AG04450 (cell line): ENCODE data around the gene EPB41L2. TPM values are rescaled to one million over a fixed set of nuclear protein-coding genes. Genes with fewer than 3 reads are reported as not detected.

Experiments
- CTCF ChIA-PET: fragments of 300-600, 350-600 bp; formaldehyde crosslinking; extraction: SDS; loops from one replicate; lab custom pipeline; 2022; ENCODE audit warnings: antibody characterized with exemption, inconsistent platforms; lab: Charles Lee
- POLR2A ChIA-PET: fragments of 350-600 bp; formaldehyde crosslinking; extraction: SDS; loops from one replicate; lab custom pipeline; 2021; ENCODE audit warnings: antibody characterized with exemption, inconsistent platforms; lab: Yijun Ruan, JAX
- DNase-seq: peaks from one replicate; pipeline ENCODE4 v3.0.0-alpha.2; 2011; ENCODE audit warnings: low read depth, low spot score
- H3K27ac ChIP-seq: one replicate; pipeline ENCODE4 v1.5.1; 2012; ENCODE audit warnings: low read depth, low read length, control low read depth
- H3K27me3 ChIP-seq: one replicate; pipeline ENCODE4 v1.6.0; 2012; ENCODE audit warnings: low read length; ENCODE audit not compliant: control insufficient read depth, insufficient read depth
- H3K4me3 ChIP-seq: 2 replicates; pipeline ENCODE4 v1.5.1; 2011; ENCODE audit warnings: mild to moderate bottlenecking, low read depth, low read length, control low read depth
- H3K9me3 ChIP-seq: 2 replicates; pipeline ENCODE4 v1.5.1; 2012; ENCODE audit warnings: low read length; ENCODE audit not compliant: control insufficient read depth, insufficient read depth
- polyA plus RNA-seq: library from polyadenylated mRNA; depleted of rRNA; stranded (reverse); fragments of >200 nt; gene quantifications from 2 replicates; pipeline ENCODE4 v1.2.3, GENCODE V29; 2011
- TF ChIP-seq, protein P1 (sequence below): IDR thresholded peaks from 2 replicates; pipeline ENCODE4 v1.5.1; 2011; ENCODE audit warnings: low read depth, low read length, control low read depth, inconsistent platforms

The EPB41L2 gene
- polyA plus RNA-seq, 1 experiment = 165 TPM

- no peaks in the 10 kb centered on the region for H3K27me3 ChIP-seq
- no peak for DNase-seq
- no peak overlapping the region for H3K27ac ChIP-seq
- peaks cover 6% of the 10 kb centered on the region for H3K9me3 ChIP-seq
- CTCF ChIA-PET = interaction anchor here (0.6 to 0.7 kb wide), 2 partner anchors 198 to 355 kb away, joined by 3 read pairs; no protein-coding TSS in a partner anchor
- H3K4me3 ChIP-seq = no peak overlapping the region
- POLR2A ChIA-PET = no interaction called here
- TF ChIP-seq, protein P1, sequence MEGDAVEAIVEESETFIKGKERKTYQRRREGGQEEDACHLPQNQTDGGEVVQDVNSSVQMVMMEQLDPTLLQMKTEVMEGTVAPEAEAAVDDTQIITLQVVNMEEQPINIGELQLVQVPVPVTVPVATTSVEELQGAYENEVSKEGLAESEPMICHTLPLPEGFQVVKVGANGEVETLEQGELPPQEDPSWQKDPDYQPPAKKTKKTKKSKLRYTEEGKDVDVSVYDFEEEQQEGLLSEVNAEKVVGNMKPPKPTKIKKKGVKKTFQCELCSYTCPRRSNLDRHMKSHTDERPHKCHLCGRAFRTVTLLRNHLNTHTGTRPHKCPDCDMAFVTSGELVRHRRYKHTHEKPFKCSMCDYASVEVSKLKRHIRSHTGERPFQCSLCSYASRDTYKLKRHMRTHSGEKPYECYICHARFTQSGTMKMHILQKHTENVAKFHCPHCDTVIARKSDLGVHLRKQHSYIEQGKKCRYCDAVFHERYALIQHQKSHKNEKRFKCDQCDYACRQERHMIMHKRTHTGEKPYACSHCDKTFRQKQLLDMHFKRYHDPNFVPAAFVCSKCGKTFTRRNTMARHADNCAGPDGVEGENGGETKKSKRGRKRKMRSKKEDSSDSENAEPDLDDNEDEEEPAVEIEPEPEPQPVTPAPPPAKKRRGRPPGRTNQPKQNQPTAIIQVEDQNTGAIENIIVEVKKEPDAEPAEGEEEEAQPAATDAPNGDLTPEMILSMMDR = no peak
Observed at GRCh38 chr6:131083687-131084086, 20.6 kb upstream of the EPB41L2 start.

- POLR2A ChIA-PET = no interaction called here
- TF ChIP-seq, protein P1 = no peak
- peaks cover 6% of the 10 kb centered on the region for H3K9me3 ChIP-seq
- H3K27me3 ChIP-seq = no peaks in the 10 kb centered on the region
- CTCF ChIA-PET = interaction anchor here (0.6 kb wide), 1 partner anchor 9 kb away, joined by 3 read pairs; no protein-coding TSS in a partner anchor
- H3K4me3 ChIP-seq = no peak overlapping the region
- no peak overlapping the region for H3K27ac ChIP-seq
- no peak for DNase-seq
Observed at GRCh38 chr6:131082335-131082734, 19.3 kb upstream of the EPB41L2 start.

- CTCF ChIA-PET = no interaction called here
Observed at GRCh38 chr6:131080084-131080483, 17.0 kb upstream of the EPB41L2 start.

GRCh38 chr6:131073577-131073976 lies 10.5 kb upstream of the EPB41L2 start:
- ChIA-PET POLR2A (no interaction called here), CTCF (no interaction called here)
- no peak for DNase-seq
- no peaks in the 10 kb centered on the region for H3K9me3 ChIP-seq
- H3K27me3 ChIP-seq = no peaks in the 10 kb centered on the region
- H3K4me3 ChIP-seq = no peak overlapping the region
- H3K27ac ChIP-seq = no peak overlapping the region
- TF ChIP-seq, protein P1 = no peak

More at GRCh38 chr6:131080084-131080483, 17.0 kb upstream of the EPB41L2 start:
- Histone ChIP-seq H3K9me3 (no peaks in the 10 kb centered on the region), H3K27ac (no peak overlapping the region), H3K27me3 (no peaks in the 10 kb centered on the region), H3K4me3 (no peak overlapping the region)
- POLR2A ChIA-PET = interaction anchor here (0.7 kb wide), 1 partner anchor 380 kb away, joined by 5 read pairs; no protein-coding TSS in a partner anchor
- no peak for DNase-seq
- TF ChIP-seq, protein P1 = no peak

DNA sequence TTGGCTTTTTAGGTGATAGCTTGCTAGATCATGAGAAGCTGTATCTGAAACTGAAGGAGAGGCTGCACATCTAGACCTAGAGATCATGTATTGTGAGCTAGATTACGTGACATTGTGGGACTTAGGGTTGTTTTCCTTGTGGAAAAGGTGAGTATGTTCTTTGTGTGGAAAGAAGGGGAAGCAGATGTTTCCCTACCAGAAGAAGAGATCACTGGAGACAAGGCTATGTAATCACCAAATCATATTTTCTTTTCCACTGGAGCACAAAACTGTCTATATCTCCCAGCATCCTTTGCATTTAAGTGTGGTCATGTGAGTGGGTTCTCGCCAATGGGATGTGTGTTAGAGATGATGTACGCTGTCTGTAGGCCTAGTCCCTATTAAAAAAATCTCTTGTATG lies 7.0 kb upstream of the EPB41L2 start:
- TF ChIP-seq, protein P1 = no peak
- no peak overlapping the region for H3K27ac ChIP-seq
- ChIA-PET POLR2A (no interaction called here), CTCF (no interaction called here)
- no peaks in the 10 kb centered on the region for H3K9me3 ChIP-seq
- no peaks in the 10 kb centered on the region for H3K27me3 ChIP-seq
- no peak for DNase-seq
- no peak overlapping the region for H3K4me3 ChIP-seq
